Measurements from ENCODE around the gene RAB44.

- TF ChIP-seq, protein P1, sequence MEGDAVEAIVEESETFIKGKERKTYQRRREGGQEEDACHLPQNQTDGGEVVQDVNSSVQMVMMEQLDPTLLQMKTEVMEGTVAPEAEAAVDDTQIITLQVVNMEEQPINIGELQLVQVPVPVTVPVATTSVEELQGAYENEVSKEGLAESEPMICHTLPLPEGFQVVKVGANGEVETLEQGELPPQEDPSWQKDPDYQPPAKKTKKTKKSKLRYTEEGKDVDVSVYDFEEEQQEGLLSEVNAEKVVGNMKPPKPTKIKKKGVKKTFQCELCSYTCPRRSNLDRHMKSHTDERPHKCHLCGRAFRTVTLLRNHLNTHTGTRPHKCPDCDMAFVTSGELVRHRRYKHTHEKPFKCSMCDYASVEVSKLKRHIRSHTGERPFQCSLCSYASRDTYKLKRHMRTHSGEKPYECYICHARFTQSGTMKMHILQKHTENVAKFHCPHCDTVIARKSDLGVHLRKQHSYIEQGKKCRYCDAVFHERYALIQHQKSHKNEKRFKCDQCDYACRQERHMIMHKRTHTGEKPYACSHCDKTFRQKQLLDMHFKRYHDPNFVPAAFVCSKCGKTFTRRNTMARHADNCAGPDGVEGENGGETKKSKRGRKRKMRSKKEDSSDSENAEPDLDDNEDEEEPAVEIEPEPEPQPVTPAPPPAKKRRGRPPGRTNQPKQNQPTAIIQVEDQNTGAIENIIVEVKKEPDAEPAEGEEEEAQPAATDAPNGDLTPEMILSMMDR (IDR thresholded peaks at IDR 0.05; ENCODE audit: insufficient read depth, low read depth, low read length) = no peak
- no peak for TF ChIP-seq EZH2 (IDR thresholded peaks at IDR 0.05; ENCODE audit: insufficient read depth, low read length)
Observed at GRCh38 chr6:36660771-36661471, 36.7 kb upstream of the RAB44 start.

All from astrocyte (in vitro differentiated cells and primary cell).